HG03097 (cell line): Measurements from ENCODE around the gene ZNF23.
"Not testable (repeated sequence)": the region's sequence is repeated elsewhere in the genome, so short reads cannot be mapped to it uniquely, and the experiment has no call there.

Experiments used
- ATAC-seq: cut with Tn5 transposase; IDR thresholded peaks from one replicate; pipeline ENCODE4 v1.9.1; 2021; ENCODE audit not compliant: unreplicated experiment, low FRiP score

Gene ZNF23

GRCh38 chr16:71461686-71462648 is at the start of gene ZNF23:
Gene ZNF23, minus strand, starts transcription at chr16:71462247. Its CDS starts 5,451 bp downstream, at chr16:71456796.
- ATAC-seq = peak; percentile 96

- ATAC-seq = no peak
Observed at GRCh38 chr16:71507061-71507460, 45.0 kb upstream of the ZNF23 start.

- ATAC-seq = no peak
Observed at GRCh38 chr16:71504901-71505300, 42.9 kb upstream of the ZNF23 start.

- ATAC-seq = not testable (repeated sequence)
Observed at GRCh38 chr16:71504051-71504450, 42.0 kb upstream of the ZNF23 start.

- ATAC-seq = no peak
Observed at GRCh38 chr16:71501547-71501946, 39.5 kb upstream of the ZNF23 start.

GRCh38 chr16:71500964-71501363 is 38.9 kb upstream of the ZNF23 start:
- no peak for ATAC-seq

- no peak for ATAC-seq
Observed at GRCh38 chr16:71499775-71500364, 37.8 kb upstream of the ZNF23 start.

- no peak for ATAC-seq
Observed at GRCh38 chr16:71498031-71498430, 36.0 kb upstream of the ZNF23 start.

- no peak for ATAC-seq
Observed at GRCh38 chr16:71493213-71493612, 31.2 kb upstream of the ZNF23 start.

GRCh38 chr16:71492786-71493185 is 30.7 kb upstream of the ZNF23 start:
- no peak for ATAC-seq

- no peak for ATAC-seq
Observed at GRCh38 chr16:71491054-71491453, 29.0 kb upstream of the ZNF23 start.

- no peak for ATAC-seq
Observed at GRCh38 chr16:71490361-71490760, 28.3 kb upstream of the ZNF23 start.

GRCh38 chr16:71489122-71489521 is 27.1 kb upstream of the ZNF23 start, which contains the start of gene ZNF19:
Gene ZNF19, minus strand, starts transcription at chr16:71489324. Its CDS starts 7,210 bp downstream, at chr16:71482114.
- ATAC-seq = no peak

GRCh38 chr16:71484006-71484893 is 22.2 kb upstream of the ZNF23 start:
- ATAC-seq = peak; percentile 92

GRCh38 chr16:71482569-71482968 is 20.5 kb upstream of the ZNF23 start:
- no peak for ATAC-seq

- ATAC-seq = no peak
Observed at GRCh38 chr16:71480956-71481355, 18.9 kb upstream of the ZNF23 start.

GRCh38 chr16:71479420-71479819 is 17.4 kb upstream of the ZNF23 start:
- no peak for ATAC-seq

GRCh38 chr16:71476457-71477124 is 14.5 kb upstream of the ZNF23 start:
- ATAC-seq = no peak

GRCh38 chr16:71474864-71475263 is 12.8 kb upstream of the ZNF23 start:
- ATAC-seq = no peak

- no peak for ATAC-seq
Observed at GRCh38 chr16:71473891-71474290, 11.8 kb upstream of the ZNF23 start.
